ENCODE results near the gene SYCN. TPM values are rescaled to one million over a fixed set of nuclear protein-coding genes. Genes with fewer than 3 reads are reported as not detected.

The SYCN gene
- total and polyA plus RNA-seq, 4 donors: 1.6 TPM; not detected in 3

Other genes starting within 250 kb of the SYCN start
- gene FBXO17, start 228.5 kb downstream of the SYCN start, total RNA-seq: 10 to 100 TPM; 23.6 to 33.0 TPM
- 10 to 100 TPM in 1 of 2 donors, 1 to 10 TPM in 1; 8.3 to 26.0 TPM for gene FBXO17, start 228.5 kb downstream of the SYCN start, polyA plus RNA-seq
- gene FBXO27, start 171.7 kb downstream of the SYCN start, total RNA-seq: 1 to 10 TPM; 5.0 to 8.6 TPM
- gene FBXO27, start 171.7 kb downstream of the SYCN start, polyA plus RNA-seq: 1 to 10 TPM in 1 of 2 donors, under 1 TPM in 1; 0.25 to 2.8 TPM
- gene ACP7, start 119.9 kb downstream of the SYCN start, total RNA-seq: not detected
- gene ACP7, start 119.9 kb downstream of the SYCN start, polyA plus RNA-seq: not detected
- gene PAK4, start 78.5 kb downstream of the SYCN start, total RNA-seq: 10 to 100 TPM; 15.9 to 22.2 TPM
- gene PAK4, start 78.5 kb downstream of the SYCN start, polyA plus RNA-seq: 10 to 100 TPM in 1 of 2 donors, 1 to 10 TPM in 1; 8.0 to 12.5 TPM
- not detected for gene NCCRP1, start 7.3 kb downstream of the SYCN start, total RNA-seq
- gene NCCRP1, start 7.3 kb downstream of the SYCN start, polyA plus RNA-seq: under 1 TPM in 1 of 2 donors, not detected in 1; 0.38 TPM
- not detected for gene IFNL3, start 40.7 kb upstream of the SYCN start, total RNA-seq
- gene IFNL3, start 40.7 kb upstream of the SYCN start, polyA plus RNA-seq: not detected
- not detected for gene IFNL4, start 44.6 kb upstream of the SYCN start, total RNA-seq
- gene IFNL4, start 44.6 kb upstream of the SYCN start, polyA plus RNA-seq: not detected
- not detected for gene IFNL2, start 64.1 kb upstream of the SYCN start, total RNA-seq
- not detected for gene IFNL2, start 64.1 kb upstream of the SYCN start, polyA plus RNA-seq
- gene IFNL1, start 92.1 kb upstream of the SYCN start, total RNA-seq: not detected
- gene IFNL1, start 92.1 kb upstream of the SYCN start, polyA plus RNA-seq: not detected
- 1 to 10 TPM in 1 of 2 donors, under 1 TPM in 1; 0.45 to 1.8 TPM for gene LRFN1, start 116.6 kb upstream of the SYCN start, total RNA-seq
- not detected for gene LRFN1, start 116.6 kb upstream of the SYCN start, polyA plus RNA-seq
- gene GMFG, start 131.8 kb upstream of the SYCN start, total RNA-seq: 10 to 100 TPM; 53.7 to 60.8 TPM
- gene GMFG, start 131.8 kb upstream of the SYCN start, polyA plus RNA-seq: 10 to 100 TPM in 1 of 2 donors, 1 to 10 TPM in 1; 8.3 to 50.3 TPM
- gene SAMD4B, start 138.2 kb upstream of the SYCN start, total RNA-seq: 100 to 1,000 TPM; 101 to 120 TPM
- 100 to 1,000 TPM in 1 of 2 donors, 10 to 100 TPM in 1; 33.6 to 109 TPM for gene SAMD4B, start 138.2 kb upstream of the SYCN start, polyA plus RNA-seq
- 10 to 100 TPM; 33.9 to 34.5 TPM for gene PAF1, start 186.8 kb upstream of the SYCN start, total RNA-seq
- 10 to 100 TPM; 27.7 to 43.8 TPM for gene PAF1, start 186.8 kb upstream of the SYCN start, polyA plus RNA-seq
- gene MED29, start 187.1 kb upstream of the SYCN start, total RNA-seq: 10 to 100 TPM; 28.9 to 35.1 TPM
- gene MED29, start 187.1 kb upstream of the SYCN start, polyA plus RNA-seq: 10 to 100 TPM; 26.0 to 29.7 TPM
- 100 to 1,000 TPM; 205 to 955 TPM for gene ZFP36, start 202.6 kb upstream of the SYCN start, total RNA-seq
- gene ZFP36, start 202.6 kb upstream of the SYCN start, polyA plus RNA-seq: 100 to 1,000 TPM; 124 to 360 TPM
- 10 to 100 TPM; 86.4 to 98.1 TPM for gene PLEKHG2, start 208.4 kb upstream of the SYCN start, total RNA-seq
- 10 to 100 TPM; 15.3 to 74.4 TPM for gene PLEKHG2, start 208.4 kb upstream of the SYCN start, polyA plus RNA-seq
- gene RPS16, start 231.7 kb upstream of the SYCN start, total RNA-seq: 1,000 to 10,000 TPM; 1,268 to 1,273 TPM
- gene RPS16, start 231.7 kb upstream of the SYCN start, polyA plus RNA-seq: 1,000 to 10,000 TPM; 3,270 to 4,459 TPM
- 100 to 1,000 TPM in 1 of 2 donors, 10 to 100 TPM in 1; 90.1 to 103 TPM for gene SUPT5H, start 241.3 kb upstream of the SYCN start, total RNA-seq
- 100 to 1,000 TPM in 1 of 2 donors, 10 to 100 TPM in 1; 56.1 to 170 TPM for gene SUPT5H, start 241.3 kb upstream of the SYCN start, polyA plus RNA-seq

All from aorta (tissue), 4 donors.